ENCODE data around the gene HIPK2.

HIPK2 gene

DNA sequence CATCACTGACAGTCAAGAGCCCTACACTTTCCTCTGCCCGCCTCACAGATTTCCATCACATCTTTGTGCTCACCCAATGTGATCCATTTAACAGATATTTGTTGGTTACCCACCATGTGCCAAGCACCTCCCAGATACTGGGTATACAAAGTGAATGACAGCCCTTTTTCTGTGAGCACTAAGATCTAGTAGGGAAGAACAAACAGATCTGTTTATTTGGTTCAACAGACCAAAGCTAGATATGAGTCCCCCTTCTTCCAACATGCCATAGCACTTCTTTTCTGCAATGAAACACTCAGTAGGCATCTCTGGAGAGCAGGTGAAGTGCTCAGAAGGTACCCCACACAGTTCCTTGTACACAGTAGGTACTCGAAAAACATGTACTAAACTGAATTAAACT is 101.4 kb downstream of the HIPK2 start:
- DNase-seq (ENCODE audit: extremely low spot score) = no peak
- POLR2A ChIA-PET = no interaction called here
- TF ChIP-seq, protein P1, sequence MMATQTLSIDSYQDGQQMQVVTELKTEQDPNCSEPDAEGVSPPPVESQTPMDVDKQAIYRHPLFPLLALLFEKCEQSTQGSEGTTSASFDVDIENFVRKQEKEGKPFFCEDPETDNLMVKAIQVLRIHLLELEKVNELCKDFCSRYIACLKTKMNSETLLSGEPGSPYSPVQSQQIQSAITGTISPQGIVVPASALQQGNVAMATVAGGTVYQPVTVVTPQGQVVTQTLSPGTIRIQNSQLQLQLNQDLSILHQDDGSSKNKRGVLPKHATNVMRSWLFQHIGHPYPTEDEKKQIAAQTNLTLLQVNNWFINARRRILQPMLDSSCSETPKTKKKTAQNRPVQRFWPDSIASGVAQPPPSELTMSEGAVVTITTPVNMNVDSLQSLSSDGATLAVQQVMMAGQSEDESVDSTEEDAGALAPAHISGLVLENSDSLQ (IDR thresholded peaks at IDR 0.05) = no peak
- no peak for TF ChIP-seq SP1 (IDR thresholded peaks at IDR 0.05)
- TF ChIP-seq FOXK2 (IDR thresholded peaks at IDR 0.05) = no peak
- TF ChIP-seq CTBP1 (IDR thresholded peaks at IDR 0.05; ENCODE audit: borderline replicate concordance) = no peak
- CTCF ChIA-PET = no interaction called here

DNA sequence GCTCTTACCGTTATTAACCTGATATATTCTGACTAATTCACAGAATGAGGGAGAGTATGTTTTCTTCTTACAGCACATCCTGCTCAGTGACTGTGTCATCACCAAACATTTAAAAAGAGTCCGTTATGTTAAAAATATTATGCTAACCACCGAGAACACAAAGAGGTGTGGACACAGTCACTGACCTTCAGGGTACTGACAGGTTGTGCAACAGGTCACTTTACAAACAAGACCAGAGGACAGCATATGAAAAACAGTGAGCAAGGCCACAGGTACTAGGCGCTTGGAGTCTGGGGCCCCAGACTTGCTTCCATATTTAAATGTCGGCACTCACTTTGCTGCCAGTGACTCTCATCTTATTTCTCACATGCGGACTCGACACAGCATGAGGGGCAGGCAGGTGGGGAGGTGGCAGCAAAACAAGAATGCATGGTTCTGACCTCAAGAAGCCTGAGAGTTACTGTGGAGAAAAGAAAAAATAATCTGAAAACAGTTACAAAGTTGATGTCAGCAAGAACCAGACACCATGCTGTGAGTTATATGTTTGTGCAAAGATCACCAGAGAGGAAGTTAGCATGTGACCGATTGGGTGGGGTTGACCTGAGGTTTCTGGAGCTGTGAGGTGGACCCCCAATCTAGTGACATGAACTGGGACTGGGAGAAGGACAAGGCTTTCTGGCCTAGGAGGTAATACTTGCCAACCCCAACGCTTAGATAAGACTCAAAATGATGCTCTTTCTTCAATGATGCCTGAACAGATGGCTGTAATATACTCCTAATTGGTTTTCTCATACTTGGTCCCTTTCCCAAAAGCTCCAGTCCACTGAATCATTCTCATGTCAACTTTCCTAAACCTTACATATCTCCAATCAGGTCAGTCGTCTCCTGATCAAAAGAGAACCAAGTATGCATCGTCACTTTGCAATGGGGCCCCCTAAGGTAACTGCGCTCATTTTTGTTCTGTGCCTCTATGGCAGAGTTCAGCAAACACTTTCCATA is 102.4 kb downstream of the HIPK2 start:
- ChIA-PET POLR2A (no interaction called here), CTCF (interaction anchor here (0.6 kb wide), 1 partner anchor 9 kb away, joined by 3 read pairs; no protein-coding TSS in a partner anchor)
- TF ChIP-seq L3MBTL2 (conservative IDR thresholded peaks at IDR 0.05) (no peak), SP1 (IDR thresholded peaks at IDR 0.05) (no peak), FOXA1 (IDR thresholded peaks at IDR 0.05) (no peak), TARDBP (IDR thresholded peaks at IDR 0.05) (no peak), LEF1 (IDR thresholded peaks at IDR 0.05; ENCODE audit: borderline replicate concordance) (no peak), SUZ12 (IDR thresholded peaks at IDR 0.05) (no peak), BHLHE40 (IDR thresholded peaks at IDR 0.05; ENCODE audit: borderline replicate concordance) (no peak), NFRKB (IDR thresholded peaks at IDR 0.05) (no peak), ELF4 (IDR thresholded peaks at IDR 0.05) (no peak), HDGF (IDR thresholded peaks at IDR 0.05; ENCODE audit: borderline replicate concordance) (no peak), ARNT (IDR thresholded peaks at IDR 0.05) (no peak), CTBP1 (IDR thresholded peaks at IDR 0.05; ENCODE audit: borderline replicate concordance) (no peak)
- DNase-seq (ENCODE audit: extremely low spot score) = no peak

DNA sequence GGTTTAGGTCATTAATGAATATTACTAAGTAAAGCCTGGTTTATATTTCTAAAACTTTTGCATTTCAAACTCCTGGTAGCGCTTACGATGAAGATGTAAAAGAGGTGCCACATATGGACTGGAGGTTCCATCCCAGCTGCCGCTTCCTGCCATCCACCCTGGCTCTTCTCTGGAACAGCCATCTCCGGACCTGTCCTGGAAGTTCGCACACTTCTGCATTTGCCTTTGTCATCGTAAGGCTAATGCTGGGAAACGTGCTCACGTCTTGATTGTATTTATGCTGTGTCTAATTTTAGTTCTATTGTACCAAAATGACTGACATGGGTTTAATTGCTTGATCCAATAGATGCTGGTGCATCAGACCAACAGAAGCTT is 103.1 kb downstream of the HIPK2 start:
- no peak for TF ChIP-seq ZNF384 (IDR thresholded peaks at IDR 0.05)
- TF ChIP-seq FOXK2 (IDR thresholded peaks at IDR 0.05) = no peak
- TF ChIP-seq FOXA1 (IDR thresholded peaks at IDR 0.05) = no peak
- no peak for TF ChIP-seq CTBP1 (IDR thresholded peaks at IDR 0.05; ENCODE audit: borderline replicate concordance)
- TF ChIP-seq TARDBP (IDR thresholded peaks at IDR 0.05) = no peak
- TF ChIP-seq FOXM1 (IDR thresholded peaks at IDR 0.05; ENCODE audit: borderline replicate concordance) = no peak
- no peak for TF ChIP-seq HDGF (IDR thresholded peaks at IDR 0.05; ENCODE audit: borderline replicate concordance)
- TF ChIP-seq, protein P1 (IDR thresholded peaks at IDR 0.05) = no peak
- ChIA-PET CTCF (interaction anchor here (0.6 kb wide), 1 partner anchor 10 kb away, joined by 3 read pairs; no protein-coding TSS in a partner anchor), POLR2A (no interaction called here)
- no peak for DNase-seq (ENCODE audit: extremely low spot score)

DNA sequence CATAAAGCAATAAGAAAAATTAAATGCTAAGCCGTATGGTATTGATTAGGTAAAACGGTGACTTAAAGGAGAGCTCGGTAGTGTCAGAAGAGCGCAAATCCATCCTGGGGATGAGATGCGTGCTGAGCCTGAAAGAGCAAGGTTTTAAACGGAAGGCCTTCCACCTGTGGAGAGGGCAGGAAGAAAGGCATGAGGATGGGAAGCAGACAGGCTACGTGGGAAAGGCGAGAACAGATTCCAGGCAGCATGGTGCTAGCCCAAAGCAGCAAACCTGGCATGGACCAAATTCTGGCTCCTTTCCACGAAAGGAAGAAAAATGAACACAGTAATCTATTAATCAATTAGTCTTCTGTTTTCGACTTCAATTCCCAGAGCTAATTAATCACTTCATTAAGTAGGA is 103.5 kb downstream of the HIPK2 start:
- POLR2A ChIA-PET = interaction anchor here (0.9 kb wide), 1 partner anchor 9 kb away, joined by 3 read pairs; no protein-coding TSS in a partner anchor
- CTCF ChIA-PET = interaction anchor here (0.6 to 1.3 kb wide), 4 partner anchors 11 to 547 kb away, joined by 3 to 7 read pairs (median 4); no protein-coding TSS in a partner anchor
- TF ChIP-seq NFRKB (IDR thresholded peaks at IDR 0.05) = no peak
- no peak for TF ChIP-seq HDGF (IDR thresholded peaks at IDR 0.05; ENCODE audit: borderline replicate concordance)
- TF ChIP-seq ARNT (IDR thresholded peaks at IDR 0.05) = no peak
- no peak for DNase-seq (ENCODE audit: extremely low spot score)

DNA sequence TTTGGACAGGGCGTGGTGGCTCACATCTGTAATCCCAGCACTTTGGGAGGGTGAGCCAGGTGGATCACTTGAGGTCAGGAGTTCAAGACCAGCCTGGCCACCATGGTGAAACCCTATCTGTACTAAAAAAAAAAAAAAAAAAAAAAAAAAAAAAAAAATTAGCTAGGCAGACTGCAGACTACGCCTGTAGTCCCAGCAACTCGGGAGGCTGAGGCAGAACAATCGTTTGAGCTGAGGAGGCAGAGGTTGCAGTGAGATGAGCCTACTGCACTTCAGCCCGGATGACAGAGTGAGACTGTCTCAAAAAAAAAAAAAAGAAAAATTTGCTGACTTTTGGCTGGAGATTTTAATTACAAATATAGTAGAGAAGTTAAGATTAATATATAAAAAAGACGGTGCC is 104.0 kb downstream of the HIPK2 start:
- ChIA-PET POLR2A (interaction anchor here (0.9 kb wide), 1 partner anchor 10 kb away, joined by 3 read pairs; no protein-coding TSS in a partner anchor), CTCF (interaction anchor here (0.6 to 1.3 kb wide), 4 partner anchors 11 to 546 kb away, joined by 3 to 7 read pairs (median 4); no protein-coding TSS in a partner anchor)
- DNase-seq (ENCODE audit: extremely low spot score) = no peak
- no peak for TF ChIP-seq ARNT (IDR thresholded peaks at IDR 0.05)
- TF ChIP-seq ZNF384 (IDR thresholded peaks at IDR 0.05) = peak; percentile 35; the same call in 1 of the 2 replicates
- TF ChIP-seq CTBP1 (IDR thresholded peaks at IDR 0.05; ENCODE audit: borderline replicate concordance) = no peak
- TF ChIP-seq, protein P1 (IDR thresholded peaks at IDR 0.05) = no peak

DNA sequence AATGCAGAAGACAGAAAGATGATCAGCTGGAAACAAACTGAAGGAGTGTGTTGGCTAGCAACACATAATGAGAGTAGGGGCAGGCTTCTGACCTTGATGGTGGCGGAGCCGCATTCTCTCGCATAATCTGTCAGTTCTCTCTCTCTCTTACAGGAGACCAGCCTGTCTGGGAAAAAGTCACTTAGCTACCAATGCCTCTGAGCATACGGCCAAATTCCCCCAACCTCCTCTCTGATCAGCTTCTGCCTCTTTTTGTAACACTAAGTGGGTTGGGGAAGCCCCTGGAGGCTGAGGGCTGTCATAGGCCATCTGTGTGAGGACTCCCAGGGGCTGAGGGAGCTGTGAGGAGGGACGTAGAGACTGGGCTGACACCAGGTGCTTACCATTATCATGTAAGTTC is 104.6 kb downstream of the HIPK2 start:
- DNase-seq (ENCODE audit: extremely low spot score) = no peak
- POLR2A ChIA-PET = interaction anchor here (0.9 kb wide), 1 partner anchor 10 kb away, joined by 3 read pairs; no protein-coding TSS in a partner anchor
- CTCF ChIA-PET = interaction anchor here (1.3 kb wide), 1 partner anchor 12 kb away, joined by 4 read pairs; no protein-coding TSS in a partner anchor
- TF ChIP-seq HDGF (IDR thresholded peaks at IDR 0.05; ENCODE audit: borderline replicate concordance) (no peak), SUZ12 (IDR thresholded peaks at IDR 0.05) (no peak), SP1 (IDR thresholded peaks at IDR 0.05) (no peak), ELF4 (IDR thresholded peaks at IDR 0.05) (no peak), CTBP1 (IDR thresholded peaks at IDR 0.05; ENCODE audit: borderline replicate concordance) (no peak), FOXK2 (IDR thresholded peaks at IDR 0.05) (no peak), ZNF384 (IDR thresholded peaks at IDR 0.05) (no peak), FOXA1 (IDR thresholded peaks at IDR 0.05) (no peak), BHLHE40 (IDR thresholded peaks at IDR 0.05; ENCODE audit: borderline replicate concordance) (no peak), ARNT (IDR thresholded peaks at IDR 0.05) (no peak), L3MBTL2 (conservative IDR thresholded peaks at IDR 0.05) (no peak), TARDBP (IDR thresholded peaks at IDR 0.05) (no peak), FOXM1 (IDR thresholded peaks at IDR 0.05; ENCODE audit: borderline replicate concordance) (no peak), NFRKB (IDR thresholded peaks at IDR 0.05) (no peak), LEF1 (IDR thresholded peaks at IDR 0.05; ENCODE audit: borderline replicate concordance) (no peak)
- TF ChIP-seq, protein P1 (IDR thresholded peaks at IDR 0.05) = no peak

Data from HEK293T (cell line).